ENCODE measurements around the gene CELF4.

CELF4 gene

GRCh38 chr18:37440206-37440605 lies 125.4 kb downstream of the CELF4 start:
- DNase-seq (ENCODE audit: low read depth in 2 of 2), result no peak

- DNase-seq (ENCODE audit: low read depth in 2 of 2), result no peak
These were observed 127.0 kb downstream of the CELF4 start for GRCh38 chr18:37438417-37439180.

GRCh38 chr18:37435996-37436395 lies 129.6 kb downstream of the CELF4 start:
- DNase-seq (ENCODE audit: low read depth in 2 of 2), result no peak

- no peak for DNase-seq (ENCODE audit: low read depth in 2 of 2)
These were observed 130.3 kb downstream of the CELF4 start for GRCh38 chr18:37435150-37435867.

GRCh38 chr18:37434161-37434860 lies 131.3 kb downstream of the CELF4 start:
- DNase-seq (ENCODE audit: low read depth in 2 of 2), result no peak

- DNase-seq (ENCODE audit: low read depth in 2 of 2), result no peak
These were observed 133.0 kb downstream of the CELF4 start for GRCh38 chr18:37432436-37433195.

GRCh38 chr18:37430357-37431076 lies 135.1 kb downstream of the CELF4 start:
- no peak for DNase-seq (ENCODE audit: low read depth in 2 of 2)

- no peak for DNase-seq (ENCODE audit: low read depth in 2 of 2)
These were observed 135.8 kb downstream of the CELF4 start for GRCh38 chr18:37429791-37430190.

- DNase-seq (ENCODE audit: low read depth in 2 of 2), result no peak
These were observed 137.2 kb downstream of the CELF4 start for GRCh38 chr18:37428288-37428974.

GRCh38 chr18:37426586-37426985 lies 139.0 kb downstream of the CELF4 start:
- no peak for DNase-seq (ENCODE audit: low read depth in 2 of 2)

GRCh38 chr18:37425222-37425621 lies 140.4 kb downstream of the CELF4 start:
- no peak for DNase-seq (ENCODE audit: low read depth in 2 of 2)

GRCh38 chr18:37424507-37424906 lies 141.1 kb downstream of the CELF4 start:
- no peak for DNase-seq (ENCODE audit: low read depth in 2 of 2)

GRCh38 chr18:37422596-37422995 lies 143.0 kb downstream of the CELF4 start:
- DNase-seq (ENCODE audit: low read depth in 2 of 2), result no peak

GRCh38 chr18:37422116-37422515 lies 143.5 kb downstream of the CELF4 start:
- no peak for DNase-seq (ENCODE audit: low read depth in 2 of 2)

- DNase-seq (ENCODE audit: low read depth in 2 of 2), result no peak
These were observed 144.1 kb downstream of the CELF4 start for GRCh38 chr18:37421341-37422077.

- no peak for DNase-seq (ENCODE audit: low read depth in 2 of 2)
These were observed 145.2 kb downstream of the CELF4 start for GRCh38 chr18:37420315-37420880.

- DNase-seq (ENCODE audit: low read depth in 2 of 2), result no peak
These were observed 145.7 kb downstream of the CELF4 start for GRCh38 chr18:37419866-37420265.

GRCh38 chr18:37419315-37419714 lies 146.3 kb downstream of the CELF4 start:
- DNase-seq (ENCODE audit: low read depth in 2 of 2), result no peak

- no peak for DNase-seq (ENCODE audit: low read depth in 2 of 2)
These were observed 150.8 kb downstream of the CELF4 start for GRCh38 chr18:37414816-37415215.

- no peak for DNase-seq (ENCODE audit: low read depth in 2 of 2)
These were observed 152.8 kb downstream of the CELF4 start for GRCh38 chr18:37412829-37413228.
